Measurements from ENCODE around the gene ABCA10. TPM values are rescaled to one million over a fixed set of nuclear protein-coding genes. Genes with fewer than 3 reads are reported as not detected.

The ABCA10 gene
- total RNA-seq, 1 experiment from 2014 or later, result 0.90 TPM

DNA sequence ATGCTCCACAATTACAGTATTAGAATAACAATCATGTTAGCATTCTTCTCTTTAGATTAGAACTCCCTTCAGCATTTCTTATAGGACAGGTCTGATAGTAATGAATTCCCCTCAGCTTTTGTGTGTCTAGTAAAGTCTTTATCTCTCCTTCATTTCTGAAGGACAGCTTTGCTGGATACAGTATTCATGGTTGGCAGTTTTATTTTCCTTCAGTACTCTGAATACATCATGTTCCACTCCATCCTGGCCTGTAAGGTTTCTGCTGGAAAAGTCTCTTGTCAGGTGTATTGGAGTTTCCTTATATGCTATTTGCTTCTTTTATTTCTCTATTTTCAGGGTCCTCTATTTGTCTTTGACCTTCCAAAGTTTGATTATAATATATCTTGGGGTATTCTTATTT lies 4.0 kb upstream of the ABCA10 start:
- ChIA-PET POLR2A (no interaction called here), CTCF (no interaction called here)
- no peaks in the 10 kb centered on the region for H3K27me3 ChIP-seq (ENCODE audit: control insufficient read depth, insufficient read depth, low read length)
- no TSS peak for BruUV-seq (replicated peaks)
- H3K9me3 ChIP-seq (ENCODE audit: control insufficient read depth, insufficient read depth, low read depth, low read length), result no peaks in the 10 kb centered on the region; the same call in 1 of the 2 replicates
- DNase-seq (ENCODE audit: low read depth, low spot score), result no peak
- H3K4me3 ChIP-seq (ENCODE audit: low read depth in 2 of 2, low read length in 2 of 2), result no peak overlapping the region
- no peaks in the 10 kb centered on the region; the same call in 1 of the 2 replicates for H3K36me3 ChIP-seq (ENCODE audit: control insufficient read depth, insufficient read depth, low read length)
- ATAC-seq, result no peak
- no peak for TF ChIP-seq POLR2AphosphoS5 (IDR thresholded peaks at IDR 0.05; ENCODE audit: low read depth, low read length)
- TF ChIP-seq CTCF (IDR thresholded peaks at IDR 0.05), result no peak
- no peak for TF ChIP-seq TCF7L2 (IDR thresholded peaks at IDR 0.05; ENCODE audit: low read depth, low read length)
- no peak for TF ChIP-seq REST (IDR thresholded peaks at IDR 0.05; ENCODE audit: insufficient read depth in 1 of 2, low read depth in 2 of 2, low read length in 1 of 2)
- no peak for TF ChIP-seq SIN3A (IDR thresholded peaks at IDR 0.05; ENCODE audit: borderline replicate concordance, insufficient read depth, low read depth, low read length)
- in situ Hi-C loops (cut with HindIII; ENCODE audit: low pct_unique_long_range_greater_than_20kb, low sequenced_read_pairs), result no loop called here
- H3K4me1 ChIP-seq (ENCODE audit: control insufficient read depth, insufficient read depth, low read length), result no peaks in the 10 kb centered on the region
- intact Hi-C loops (cut with micrococcal nuclease; ENCODE audit: unreplicated experiment), result loop anchor here (10.0 kb wide), 1 partner anchor 258 kb away; no protein-coding TSS in a partner anchor
- H3K27ac ChIP-seq (ENCODE audit: low read length), result no peak overlapping the region

DNA sequence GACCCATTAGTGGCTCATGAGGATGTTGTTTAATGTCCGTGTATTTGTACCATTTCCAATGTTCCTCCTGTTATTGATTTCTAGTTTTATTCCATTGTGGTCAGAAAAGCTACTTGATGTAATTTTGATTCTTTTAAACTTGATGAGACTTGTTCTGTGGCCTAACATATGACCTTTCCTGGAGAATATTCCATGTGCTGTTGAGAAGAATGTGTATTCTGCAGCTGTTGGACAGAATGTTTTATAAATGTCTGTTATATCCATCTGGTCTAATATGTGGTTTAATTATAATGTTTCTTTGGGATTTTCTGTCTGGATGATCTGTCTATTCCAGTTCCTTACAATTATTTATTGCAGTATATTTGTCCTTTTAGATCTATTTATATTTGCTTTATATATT lies 2.9 kb upstream of the ABCA10 start:
- CTCF ChIA-PET, result no interaction called here

More for the DNA sequence above, 2.9 kb upstream of the ABCA10 start:
- DNase-seq (ENCODE audit: low read depth, low spot score) (no peak), ATAC-seq (no peak)
- no TSS peak for BruUV-seq (replicated peaks)
- H3K27ac ChIP-seq (ENCODE audit: low read length), result no peak overlapping the region
- no peaks in the 10 kb centered on the region; the same call in 1 of the 2 replicates for H3K9me3 ChIP-seq (ENCODE audit: control insufficient read depth, insufficient read depth, low read depth, low read length)
- H3K36me3 ChIP-seq (ENCODE audit: control insufficient read depth, insufficient read depth, low read length), result no peaks in the 10 kb centered on the region; the same call in 1 of the 2 replicates
- H3K4me3 ChIP-seq (ENCODE audit: low read depth in 2 of 2, low read length in 2 of 2), result no peak overlapping the region
- no peaks in the 10 kb centered on the region for H3K27me3 ChIP-seq (ENCODE audit: control insufficient read depth, insufficient read depth, low read length)
- POLR2A ChIA-PET, result no interaction called here
- in situ Hi-C loops (cut with HindIII; ENCODE audit: low pct_unique_long_range_greater_than_20kb, low sequenced_read_pairs) (no loop called here), intact Hi-C loops (cut with micrococcal nuclease; ENCODE audit: unreplicated experiment) (loop anchor here (10.0 kb wide), 1 partner anchor 257 kb away; no protein-coding TSS in a partner anchor)
- H3K4me1 ChIP-seq (ENCODE audit: control insufficient read depth, insufficient read depth, low read length), result no peaks in the 10 kb centered on the region
- no peak for TF ChIP-seq REST (IDR thresholded peaks at IDR 0.05; ENCODE audit: insufficient read depth in 1 of 2, low read depth in 2 of 2, low read length in 1 of 2)
- TF ChIP-seq TCF7L2 (IDR thresholded peaks at IDR 0.05; ENCODE audit: low read depth, low read length), result no peak
- TF ChIP-seq SIN3A (IDR thresholded peaks at IDR 0.05; ENCODE audit: borderline replicate concordance, insufficient read depth, low read depth, low read length), result no peak
- no peak for TF ChIP-seq POLR2AphosphoS5 (IDR thresholded peaks at IDR 0.05; ENCODE audit: low read depth, low read length)
- no peak for TF ChIP-seq CTCF (IDR thresholded peaks at IDR 0.05)
